Brain microvascular endothelial cell (primary cell): ENCODE results near the gene MRPL55.

Source experiments
- DNase-seq: peaks from one replicate; pipeline ENCODE4 v3.0.0-alpha.2; 2020
- H3K27ac ChIP-seq: fragments of 250-450 bp; sonication (Bioruptor Pico); 2 replicates; pipeline ENCODE4 v1.5.1; 2020; ENCODE audit warnings: mild to moderate bottlenecking, moderate library complexity
- H3K27me3 ChIP-seq: fragments of 250-450 bp; sonication (Bioruptor Pico); replicated peaks from 2 replicates; pipeline ENCODE4 v1.5.1; 2020; ENCODE audit warnings: mild to moderate bottlenecking
- H3K36me3 ChIP-seq: fragments of 250-450 bp; sonication (Bioruptor Pico); replicated peaks from 2 replicates; pipeline ENCODE4 v1.5.1; 2020; ENCODE audit warnings: mild to moderate bottlenecking
- H3K4me3 ChIP-seq: 2 replicates; pipeline ENCODE4 v1.5.1; 2011; ENCODE audit warnings: low read depth, mild to moderate bottlenecking, control low read depth, low read length, moderate library complexity
- CTCF ChIP-seq: IDR thresholded peaks from 2 replicates; pipeline ENCODE4 v1.5.1; 2011; ENCODE audit warnings: low read depth, mild to moderate bottlenecking, moderate library complexity, low read length, control low read depth, inconsistent platforms; ENCODE audit errors: missing control alignments
- in situ Hi-C: cut with HindIII; loops from 2 replicates; pipeline ENCODE4 v1.10.0; 2017; ENCODE audit warnings: low sequenced_read_pairs, low pct_ligation_motif_present

The MRPL55 gene

DNA sequence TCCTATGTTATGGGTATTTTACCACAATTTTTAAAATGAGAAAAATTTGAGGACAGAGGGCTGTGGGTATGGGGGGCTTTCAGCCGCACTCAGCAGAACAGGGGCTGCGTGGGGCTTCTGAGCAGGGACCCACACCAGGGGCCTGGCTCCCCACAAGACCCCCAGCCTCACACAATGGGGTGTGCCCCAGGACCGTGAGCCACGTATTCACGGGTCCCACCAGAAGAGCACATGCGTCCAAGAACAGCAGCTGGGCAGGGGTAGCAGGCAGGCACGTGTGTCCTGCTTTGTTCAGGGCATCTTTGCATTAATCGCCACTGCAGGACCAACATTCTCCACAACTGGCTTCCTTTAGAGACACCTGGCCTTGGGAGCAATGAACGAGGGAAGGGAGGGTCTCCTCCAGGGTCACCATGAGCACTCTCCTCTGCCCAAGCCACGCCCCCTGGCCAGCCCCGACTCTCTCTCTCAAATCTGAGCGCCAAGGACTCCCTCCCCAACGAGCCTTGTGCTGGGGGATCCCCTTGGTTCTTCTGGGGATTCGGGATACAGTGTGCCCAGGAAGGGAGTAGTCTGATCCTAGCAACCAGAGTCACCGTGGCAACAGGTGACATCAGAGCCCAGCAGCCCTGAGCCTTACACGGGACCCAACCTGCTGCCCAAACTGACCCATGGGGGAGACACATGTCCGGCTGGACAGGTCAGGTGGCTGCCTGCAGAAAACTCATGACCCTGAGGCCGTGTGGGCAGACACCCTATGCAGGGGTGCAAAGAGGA lies 34.0 kb downstream of the MRPL55 start:
- H3K27me3 ChIP-seq: peaks cover 2% of the 10 kb centered on the region
- H3K4me3 ChIP-seq: no peak overlapping the region
- no peaks in the 10 kb centered on the region for H3K36me3 ChIP-seq
- no peak for DNase-seq
- in situ Hi-C loops: no loop called here
- H3K27ac ChIP-seq: no peak overlapping the region
- TF ChIP-seq CTCF: no peak

DNA sequence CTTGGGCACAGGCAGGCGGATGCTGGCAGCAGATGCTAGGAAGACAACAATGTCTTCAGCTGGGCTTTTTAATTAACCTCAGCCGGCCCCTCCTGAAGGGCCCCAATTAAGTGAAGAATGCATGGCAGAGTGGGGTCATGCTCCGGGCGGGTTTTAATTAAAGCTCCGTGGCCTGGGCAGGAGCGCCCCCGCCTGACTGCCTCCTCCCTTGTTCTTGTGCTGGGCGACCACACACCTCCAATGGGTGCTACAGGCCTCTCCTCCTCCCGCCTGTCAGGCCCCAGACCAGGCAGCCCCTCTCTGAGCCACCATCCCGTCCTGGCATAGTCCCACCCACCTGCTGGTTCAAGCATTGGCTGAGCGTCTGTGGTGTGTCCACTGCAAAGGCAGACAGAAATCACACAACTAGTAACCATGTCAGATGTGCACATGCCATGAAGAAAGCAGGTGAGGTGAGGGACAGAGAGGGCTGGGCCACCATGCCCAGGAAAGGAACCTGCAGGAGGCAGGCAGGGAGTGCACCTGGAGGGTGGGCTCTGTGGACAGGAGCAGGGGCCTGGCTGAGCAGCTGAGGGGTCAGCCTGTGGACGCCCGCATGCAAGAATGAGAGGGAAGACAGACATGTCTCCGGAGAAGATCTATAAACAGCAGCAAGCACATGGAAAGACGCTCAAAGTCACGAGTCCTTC lies 35.1 kb downstream of the MRPL55 start:
- Histone ChIP-seq H3K27me3 (peaks cover 2% of the 10 kb centered on the region), H3K4me3 (no peak overlapping the region), H3K27ac (no peak overlapping the region), H3K36me3 (no peaks in the 10 kb centered on the region)
- no peak for DNase-seq
- in situ Hi-C loops: no loop called here
- peak; percentile 34 for TF ChIP-seq CTCF

GRCh38 chr1:228073061-228073856 lies 35.8 kb downstream of the MRPL55 start:
- TF ChIP-seq CTCF: no peak
- Histone ChIP-seq H3K27me3 (peaks cover 2% of the 10 kb centered on the region), H3K36me3 (no peaks in the 10 kb centered on the region), H3K4me3 (no peak overlapping the region), H3K27ac (no peak overlapping the region)
- in situ Hi-C loops: no loop called here
- no peak for DNase-seq

- no peak overlapping the region for H3K4me3 ChIP-seq
- no peak for DNase-seq
- H3K27ac ChIP-seq: no peak overlapping the region
- TF ChIP-seq CTCF: no peak
- in situ Hi-C loops: no loop called here
- H3K27me3 ChIP-seq: peaks cover 2% of the 10 kb centered on the region
- no peaks in the 10 kb centered on the region for H3K36me3 ChIP-seq
Measured at GRCh38 chr1:228072658-228073043, 36.4 kb downstream of the MRPL55 start.

DNA sequence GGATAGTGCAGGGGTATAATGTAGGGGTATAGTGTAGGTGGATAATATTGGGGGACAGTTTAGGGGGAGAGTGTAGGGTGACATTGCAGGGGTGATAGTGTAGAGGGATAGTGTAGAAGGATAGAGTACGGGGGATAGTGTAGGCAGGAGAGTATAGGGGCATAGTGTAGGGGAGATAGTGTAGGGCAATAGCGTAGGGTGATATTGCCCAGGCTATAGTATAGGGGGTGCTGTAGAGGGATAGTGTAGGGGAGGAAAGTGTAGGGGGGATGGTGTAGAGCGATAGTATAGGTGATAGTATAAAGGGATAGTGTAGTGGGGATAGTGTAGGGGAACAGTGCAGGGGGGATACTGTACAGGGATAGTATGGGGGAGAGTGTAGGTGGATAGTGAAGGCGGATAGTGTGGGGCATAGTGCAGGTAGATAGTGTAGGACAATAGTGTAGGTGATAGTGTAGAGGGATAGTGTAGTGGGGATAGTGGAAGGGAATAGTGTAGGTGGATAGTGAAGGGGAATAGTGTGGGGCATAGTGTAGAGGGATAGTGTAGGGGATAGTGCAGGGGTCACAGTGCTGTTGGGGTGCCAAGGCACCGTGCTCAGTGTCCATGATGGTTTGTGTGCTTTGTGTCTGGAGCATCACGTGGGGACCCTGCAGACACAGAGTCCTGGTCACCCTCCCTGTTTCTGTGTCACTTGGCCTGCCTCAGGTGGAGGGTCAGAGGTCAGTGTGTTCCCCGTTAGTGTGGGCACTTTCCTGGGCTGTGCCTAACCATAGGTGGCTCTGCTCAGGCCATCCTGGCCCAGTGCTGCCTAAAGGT lies 37.1 kb downstream of the MRPL55 start:
- in situ Hi-C loops: no loop called here
- DNase-seq: no peak
- no peak overlapping the region for H3K27ac ChIP-seq
- H3K36me3 ChIP-seq: no peaks in the 10 kb centered on the region
- TF ChIP-seq CTCF: no peak
- H3K27me3 ChIP-seq: peaks cover 5% of the 10 kb centered on the region
- H3K4me3 ChIP-seq: no peak overlapping the region
